Measurements from ENCODE around the gene ST3GAL3.

DNA sequence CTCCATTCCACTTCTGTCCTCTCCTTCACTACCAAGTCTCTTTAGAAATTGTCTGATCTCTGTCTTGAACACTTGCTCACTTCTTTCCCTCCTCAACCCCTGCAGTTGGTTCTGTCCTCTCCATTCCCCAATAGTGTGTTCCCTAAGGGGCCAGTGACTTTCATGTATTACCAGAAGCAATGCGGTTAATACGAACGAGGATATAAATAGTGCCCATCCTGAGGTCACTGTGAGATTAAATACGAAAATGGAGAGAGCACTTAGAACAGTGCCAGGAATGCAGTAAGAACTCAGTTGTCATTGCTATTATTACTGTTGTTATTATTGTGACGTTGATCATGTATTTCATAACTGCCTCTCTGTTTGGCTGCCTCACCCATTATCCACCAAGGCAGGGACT, 173.3 kb downstream of the ST3GAL3 start:
- TF ChIP-seq, protein P1, sequence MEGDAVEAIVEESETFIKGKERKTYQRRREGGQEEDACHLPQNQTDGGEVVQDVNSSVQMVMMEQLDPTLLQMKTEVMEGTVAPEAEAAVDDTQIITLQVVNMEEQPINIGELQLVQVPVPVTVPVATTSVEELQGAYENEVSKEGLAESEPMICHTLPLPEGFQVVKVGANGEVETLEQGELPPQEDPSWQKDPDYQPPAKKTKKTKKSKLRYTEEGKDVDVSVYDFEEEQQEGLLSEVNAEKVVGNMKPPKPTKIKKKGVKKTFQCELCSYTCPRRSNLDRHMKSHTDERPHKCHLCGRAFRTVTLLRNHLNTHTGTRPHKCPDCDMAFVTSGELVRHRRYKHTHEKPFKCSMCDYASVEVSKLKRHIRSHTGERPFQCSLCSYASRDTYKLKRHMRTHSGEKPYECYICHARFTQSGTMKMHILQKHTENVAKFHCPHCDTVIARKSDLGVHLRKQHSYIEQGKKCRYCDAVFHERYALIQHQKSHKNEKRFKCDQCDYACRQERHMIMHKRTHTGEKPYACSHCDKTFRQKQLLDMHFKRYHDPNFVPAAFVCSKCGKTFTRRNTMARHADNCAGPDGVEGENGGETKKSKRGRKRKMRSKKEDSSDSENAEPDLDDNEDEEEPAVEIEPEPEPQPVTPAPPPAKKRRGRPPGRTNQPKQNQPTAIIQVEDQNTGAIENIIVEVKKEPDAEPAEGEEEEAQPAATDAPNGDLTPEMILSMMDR (IDR thresholded peaks at IDR 0.05; ENCODE audit: insufficient read depth, low read depth, low read length): no peak
- TF ChIP-seq EZH2 (IDR thresholded peaks at IDR 0.05; ENCODE audit: insufficient read depth, low read length): no peak

Data from astrocyte (in vitro differentiated cells and primary cell).